A673 (cell line): ENCODE data around the gene EXOC4.

Experiments
- EZH2 ChIP-seq: fragments of 200-600 bp; sonication (generic); IDR thresholded peaks from 2 replicates; pipeline ENCODE4 v1.6.1; 2017; ENCODE audit warnings: borderline replicate concordance, low read depth, mild to moderate bottlenecking, mixed read lengths, antibody characterized with exemption, low read length; ENCODE audit not compliant: poor library complexity, severe bottlenecking
- TF ChIP-seq, protein P1 (sequence below): fragments of 300-800, 200-600 bp; sonication (generic); conservative IDR thresholded peaks from 2 replicates; pipeline ENCODE4 v1.5.1; 2017; ENCODE audit warnings: low read depth, mild to moderate bottlenecking, antibody characterized with exemption, low read length, moderate library complexity, mixed read lengths

GRCh38 chr7:133398506-133398905, 145.6 kb downstream of the EXOC4 start:
- TF ChIP-seq, protein P1, sequence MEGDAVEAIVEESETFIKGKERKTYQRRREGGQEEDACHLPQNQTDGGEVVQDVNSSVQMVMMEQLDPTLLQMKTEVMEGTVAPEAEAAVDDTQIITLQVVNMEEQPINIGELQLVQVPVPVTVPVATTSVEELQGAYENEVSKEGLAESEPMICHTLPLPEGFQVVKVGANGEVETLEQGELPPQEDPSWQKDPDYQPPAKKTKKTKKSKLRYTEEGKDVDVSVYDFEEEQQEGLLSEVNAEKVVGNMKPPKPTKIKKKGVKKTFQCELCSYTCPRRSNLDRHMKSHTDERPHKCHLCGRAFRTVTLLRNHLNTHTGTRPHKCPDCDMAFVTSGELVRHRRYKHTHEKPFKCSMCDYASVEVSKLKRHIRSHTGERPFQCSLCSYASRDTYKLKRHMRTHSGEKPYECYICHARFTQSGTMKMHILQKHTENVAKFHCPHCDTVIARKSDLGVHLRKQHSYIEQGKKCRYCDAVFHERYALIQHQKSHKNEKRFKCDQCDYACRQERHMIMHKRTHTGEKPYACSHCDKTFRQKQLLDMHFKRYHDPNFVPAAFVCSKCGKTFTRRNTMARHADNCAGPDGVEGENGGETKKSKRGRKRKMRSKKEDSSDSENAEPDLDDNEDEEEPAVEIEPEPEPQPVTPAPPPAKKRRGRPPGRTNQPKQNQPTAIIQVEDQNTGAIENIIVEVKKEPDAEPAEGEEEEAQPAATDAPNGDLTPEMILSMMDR: no peak
- no peak for TF ChIP-seq EZH2
